ENCODE data around the gene ADAMTSL3.
A peak's percentile ranks its signal among the peaks of the same experiment; 100 is the strongest.

ADAMTSL3 gene

DNA sequence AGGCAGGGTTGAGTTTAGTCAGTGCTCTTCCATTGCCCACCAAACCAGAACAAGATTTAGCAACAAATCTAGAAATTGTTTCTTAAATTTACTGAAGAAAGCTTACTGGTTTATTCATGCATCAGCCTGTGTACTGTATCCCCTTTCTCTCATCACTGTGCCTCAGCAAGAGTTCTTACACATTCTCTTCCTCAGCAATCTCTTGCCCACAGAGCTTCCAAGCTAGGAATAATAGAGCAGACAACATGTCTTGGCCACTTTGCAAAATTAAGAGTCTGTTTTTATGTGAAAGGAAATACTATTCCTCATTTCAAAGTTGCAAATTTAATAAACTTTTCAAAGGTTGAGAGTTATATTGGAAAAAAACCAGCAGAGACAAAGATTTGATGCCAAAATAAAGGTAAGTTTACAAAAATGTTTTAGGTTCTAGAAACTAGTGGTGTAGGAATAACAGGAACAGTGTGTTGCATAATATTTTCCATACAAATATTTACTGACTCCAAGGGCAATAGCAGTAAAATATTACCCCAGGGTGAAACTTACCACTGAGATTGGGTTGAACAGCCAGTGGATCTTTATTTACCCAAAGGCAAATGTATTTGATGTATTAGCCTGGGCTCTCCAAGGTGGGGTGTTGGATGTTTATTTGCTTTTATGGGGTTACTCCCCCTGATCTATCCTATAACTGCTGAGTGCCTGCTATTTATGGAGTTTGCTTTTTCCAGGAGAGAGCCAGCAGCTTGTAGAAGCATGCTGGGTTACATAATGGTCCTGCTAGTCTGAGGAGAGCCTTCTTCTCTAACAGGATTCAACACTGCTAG, 276.7 kb downstream of the ADAMTSL3 start:
- DNase-seq (ENCODE audit: low read depth), result no peak
- TF ChIP-seq, protein P1, sequence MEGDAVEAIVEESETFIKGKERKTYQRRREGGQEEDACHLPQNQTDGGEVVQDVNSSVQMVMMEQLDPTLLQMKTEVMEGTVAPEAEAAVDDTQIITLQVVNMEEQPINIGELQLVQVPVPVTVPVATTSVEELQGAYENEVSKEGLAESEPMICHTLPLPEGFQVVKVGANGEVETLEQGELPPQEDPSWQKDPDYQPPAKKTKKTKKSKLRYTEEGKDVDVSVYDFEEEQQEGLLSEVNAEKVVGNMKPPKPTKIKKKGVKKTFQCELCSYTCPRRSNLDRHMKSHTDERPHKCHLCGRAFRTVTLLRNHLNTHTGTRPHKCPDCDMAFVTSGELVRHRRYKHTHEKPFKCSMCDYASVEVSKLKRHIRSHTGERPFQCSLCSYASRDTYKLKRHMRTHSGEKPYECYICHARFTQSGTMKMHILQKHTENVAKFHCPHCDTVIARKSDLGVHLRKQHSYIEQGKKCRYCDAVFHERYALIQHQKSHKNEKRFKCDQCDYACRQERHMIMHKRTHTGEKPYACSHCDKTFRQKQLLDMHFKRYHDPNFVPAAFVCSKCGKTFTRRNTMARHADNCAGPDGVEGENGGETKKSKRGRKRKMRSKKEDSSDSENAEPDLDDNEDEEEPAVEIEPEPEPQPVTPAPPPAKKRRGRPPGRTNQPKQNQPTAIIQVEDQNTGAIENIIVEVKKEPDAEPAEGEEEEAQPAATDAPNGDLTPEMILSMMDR (IDR thresholded peaks at IDR 0.05; ENCODE audit: insufficient read depth, low read depth, low read length, missing control alignments), result no peak

DNA sequence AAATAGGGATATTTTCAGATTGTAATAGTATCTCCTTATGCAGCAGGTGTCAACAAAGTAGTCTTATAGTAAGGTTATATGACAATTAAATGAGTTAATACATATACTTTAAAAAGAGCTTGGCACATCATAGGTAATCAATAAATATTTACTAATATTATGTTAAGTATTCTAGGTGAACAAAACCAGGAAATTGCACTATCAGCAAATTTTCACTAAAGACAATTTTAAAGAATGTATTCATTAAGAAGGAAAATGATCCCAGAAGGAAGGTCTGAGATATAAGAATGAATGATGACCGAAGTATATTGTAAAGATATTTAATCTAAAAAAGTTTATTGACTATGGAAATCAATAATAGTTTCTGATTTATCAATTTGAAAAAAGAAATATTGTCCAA, 281.9 kb downstream of the ADAMTSL3 start:
- TF ChIP-seq, protein P1 (IDR thresholded peaks at IDR 0.05; ENCODE audit: insufficient read depth, low read depth, low read length, missing control alignments), result no peak

More for the DNA sequence above, 276.7 kb downstream of the ADAMTSL3 start:
- peak overlapping the region; percentile 48 for H3K4me3 ChIP-seq (ENCODE audit: low read depth, low read length)

DNA sequence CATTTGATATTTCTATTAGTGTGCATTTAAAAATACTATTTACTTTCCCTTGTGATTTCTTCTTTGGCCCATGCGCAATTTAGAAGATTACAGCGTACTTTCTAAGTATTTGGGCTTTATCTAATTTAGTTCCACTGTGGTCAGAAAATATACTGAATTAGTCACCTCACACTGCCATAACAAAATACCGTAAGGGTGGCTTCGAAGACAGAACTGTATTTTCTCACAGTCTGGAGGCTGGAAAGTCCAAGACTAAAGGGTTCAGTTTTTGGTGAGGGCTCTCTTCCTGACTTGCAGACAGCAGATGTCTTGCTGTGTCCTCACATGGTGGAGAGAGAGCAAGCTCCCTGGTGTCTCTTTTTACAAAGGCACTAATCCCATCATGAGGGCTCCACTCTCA, 286.2 kb downstream of the ADAMTSL3 start:
- H3K4me3 ChIP-seq (ENCODE audit: low read depth, low read length), result peak overlapping the region; percentile 28; the same call in 1 of the 2 replicates
- TF ChIP-seq, protein P1 (IDR thresholded peaks at IDR 0.05; ENCODE audit: insufficient read depth, low read depth, low read length, missing control alignments), result no peak
- peak; percentile 76 for DNase-seq (ENCODE audit: low read depth)

More for the DNA sequence above, 281.9 kb downstream of the ADAMTSL3 start:
- no peak for DNase-seq (ENCODE audit: low read depth)
- no peak overlapping the region for H3K4me3 ChIP-seq (ENCODE audit: low read depth, low read length)

DNA sequence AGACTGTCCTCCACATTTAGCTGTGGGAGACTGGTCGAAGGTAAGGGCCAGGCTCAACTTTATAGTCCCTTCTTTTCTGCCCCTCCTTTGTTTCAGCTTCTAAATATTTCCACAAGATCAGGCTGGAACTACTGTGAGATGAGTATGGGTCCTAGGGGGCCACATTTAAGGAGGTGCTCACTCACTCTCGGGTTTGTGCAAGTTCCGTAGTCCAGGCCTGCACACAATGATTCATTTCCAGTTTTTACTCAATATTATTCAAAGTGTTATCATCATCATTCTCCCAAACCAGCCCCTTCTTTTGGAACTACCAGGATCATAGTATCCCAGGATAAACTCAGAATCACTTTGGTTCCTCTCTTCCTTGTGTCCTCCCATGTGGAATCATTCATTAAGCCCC, 289.1 kb downstream of the ADAMTSL3 start:
- no peak for DNase-seq (ENCODE audit: low read depth)
- TF ChIP-seq, protein P1 (IDR thresholded peaks at IDR 0.05; ENCODE audit: insufficient read depth, low read depth, low read length, missing control alignments), result no peak
- H3K4me3 ChIP-seq (ENCODE audit: low read depth, low read length), result no peak overlapping the region

GRCh38 chr15:83943849-83944404, 290.0 kb downstream of the ADAMTSL3 start:
- DNase-seq (ENCODE audit: low read depth), result no peak
- TF ChIP-seq, protein P1 (IDR thresholded peaks at IDR 0.05; ENCODE audit: insufficient read depth, low read depth, low read length, missing control alignments), result no peak
- no peak overlapping the region for H3K4me3 ChIP-seq (ENCODE audit: low read depth, low read length)

GRCh38 chr15:83947156-83947555, 293.2 kb downstream of the ADAMTSL3 start:
- DNase-seq (ENCODE audit: low read depth), result no peak
- TF ChIP-seq, protein P1 (IDR thresholded peaks at IDR 0.05; ENCODE audit: insufficient read depth, low read depth, low read length, missing control alignments), result no peak
- no peak overlapping the region for H3K4me3 ChIP-seq (ENCODE audit: low read depth, low read length)
